Neuronal stem cell (in vitro differentiated cells): ENCODE results near the gene ABCB11.

Source experiments
- DNase-seq: peaks from one replicate; pipeline ENCODE4 v3.0.0-alpha.2; 2013; ENCODE audit warnings: low spot score
- H2AFZ ChIP-seq: one replicate; pipeline ENCODE4 v1.6.1; 2013; ENCODE audit warnings: mild to moderate bottlenecking, low read length, inconsistent platforms
- H2AK5ac ChIP-seq: 2 replicates; pipeline ENCODE4 v1.6.1; 2013; ENCODE audit warnings: low read depth, mild to moderate bottlenecking, inconsistent platforms, low read length, moderate library complexity, mixed read lengths
- H2BK120ac ChIP-seq: 2 replicates; pipeline ENCODE4 v1.6.1; 2013; ENCODE audit warnings: low read depth, mild to moderate bottlenecking, inconsistent platforms, low read length, moderate library complexity, mixed read lengths
- H2BK12ac ChIP-seq: one replicate; pipeline ENCODE4 v1.6.1; 2013; ENCODE audit warnings: low read length, inconsistent platforms
- H2BK15ac ChIP-seq: 2 replicates; pipeline ENCODE4 v1.6.1; 2013; ENCODE audit warnings: mild to moderate bottlenecking, low read length, inconsistent platforms, mixed read lengths
- H2BK5ac ChIP-seq: one replicate; pipeline ENCODE4 v1.6.1; 2013; ENCODE audit warnings: inconsistent platforms, mild to moderate bottlenecking, low read length, moderate library complexity
- H3K14ac ChIP-seq: one replicate; pipeline ENCODE4 v1.6.1; 2013; ENCODE audit warnings: low read length, inconsistent platforms
- H3K18ac ChIP-seq: 2 replicates; pipeline ENCODE4 v1.6.1; 2013; ENCODE audit warnings: low read length, inconsistent platforms
- H3K23ac ChIP-seq: 2 replicates; pipeline ENCODE4 v1.6.1; 2013; ENCODE audit warnings: low read depth, mild to moderate bottlenecking, mixed read lengths, low read length, inconsistent platforms; ENCODE audit not compliant: poor library complexity
- H3K27ac ChIP-seq: replicated peaks from 3 replicates; pipeline ENCODE4 v1.5.1; 2013; ENCODE audit warnings: low read length, inconsistent platforms
- H3K27me3 ChIP-seq, 3 experiments: 2 replicates each; pipeline ENCODE4 v1.6.1; 2013; ENCODE audit warnings: low read length in 3 of 3, mild to moderate bottlenecking in 2 of 3, inconsistent platforms in 1 of 3, low read depth in 1 of 3, mixed read lengths in 1 of 3, moderate library complexity in 1 of 3; ENCODE audit not compliant: control insufficient read depth in 3 of 3, insufficient read depth in 3 of 3
- H3K36me3 ChIP-seq, 2 donors: replicated peaks in 1 of 2; 2 replicates each; pipeline ENCODE4 v1.6.1; 2013; ENCODE audit warnings: low read length in 2 of 2; ENCODE audit not compliant: control insufficient read depth in 2 of 2, insufficient read depth in 2 of 2
- H3K4ac ChIP-seq: 2 replicates; pipeline ENCODE4 v1.6.1; 2013; ENCODE audit warnings: inconsistent platforms, mild to moderate bottlenecking, low read length, moderate library complexity
- H3K4me1 ChIP-seq, 2 donors: 1 replicate in 1 of 2; 2 replicates in 1 of 2; pipeline ENCODE4 v1.6.1; 2013; ENCODE audit warnings: low read length in 2 of 2, low read depth in 1 of 2; ENCODE audit not compliant: control insufficient read depth in 2 of 2, insufficient read depth in 1 of 2
- H3K4me2 ChIP-seq: one replicate; pipeline ENCODE4 v1.6.1; 2013; ENCODE audit warnings: mild to moderate bottlenecking, low read length, inconsistent platforms; ENCODE audit not compliant: insufficient read depth, poor library complexity, severe bottlenecking
- H3K4me3 ChIP-seq, 2 donors: 2 replicates each; pipeline ENCODE4 v1.5.1; 2013; ENCODE audit warnings: low read length in 2 of 2, mild to moderate bottlenecking in 2 of 2, inconsistent platforms in 1 of 2, moderate library complexity in 1 of 2
- H3K79me1 ChIP-seq: one replicate; pipeline ENCODE4 v1.6.1; 2013; ENCODE audit warnings: low read depth, mild to moderate bottlenecking, inconsistent platforms, low read length, moderate library complexity
- H3K9ac ChIP-seq: one replicate; pipeline ENCODE4 v1.6.1; 2013; ENCODE audit warnings: mild to moderate bottlenecking, low read depth, low read length, inconsistent platforms; ENCODE audit not compliant: poor library complexity
- H3K9me3 ChIP-seq, 2 donors: replicated peaks in 1 of 2; 2 replicates each; pipeline versions ENCODE3 to v1.6.1; 2013; ENCODE audit warnings: low read length in 2 of 2, mild to moderate bottlenecking in 2 of 2, inconsistent platforms in 1 of 2, low read depth in 1 of 2, mixed read lengths in 1 of 2, moderate library complexity in 1 of 2; ENCODE audit not compliant: control insufficient read depth in 2 of 2, insufficient read depth in 1 of 2
- H4K8ac ChIP-seq: one replicate; pipeline ENCODE4 v1.6.1; 2013; ENCODE audit warnings: low read depth, mild to moderate bottlenecking, inconsistent platforms, low read length, moderate library complexity
- H4K91ac ChIP-seq: one replicate; pipeline ENCODE4 v1.6.1; 2013; ENCODE audit warnings: low read length, low read depth, mild to moderate bottlenecking, inconsistent platforms; ENCODE audit not compliant: poor library complexity
- WGBS, 2 donors: extraction: QIAGEN DNeasy Blood & Tissue Kit; methylation state at CpG; one replicate each; pipeline ENCODE4 v1.1.7; 2013; ENCODE audit warnings: missing lambda C conversion rate in 2 of 2, mixed read lengths in 1 of 2; ENCODE audit not compliant: insufficient read length in 2 of 2, insufficient replicate concordance in 1 of 2; ENCODE audit errors: extremely low coverage in 2 of 2; 5-methylcytosine and 5-hydroxymethylcytosine counted together

The ABCB11 gene

GRCh38 chr2:168944065-168944464 is 87.1 kb downstream of the ABCB11 start:
- Histone ChIP-seq H2AK5ac (no peak overlapping the region), H3K27me3 (peaks cover 0 to 13% (median 0%) of the 10 kb centered on the region in 3 experiments), H4K8ac (no peak overlapping the region), H3K36me3 (no peaks in the 10 kb centered on the region), H3K4me1 (no peaks in the 10 kb centered on the region), H2BK15ac (no peak overlapping the region), H3K4ac (no peak overlapping the region), H3K23ac (no peak overlapping the region), H3K14ac (no peak overlapping the region), H3K9me3 (peaks cover 0 to under 1% of the 10 kb centered on the region in 2 donors), H2AFZ (no peak overlapping the region), H3K9ac (no peak overlapping the region), H2BK5ac (no peak overlapping the region), H3K4me2 (no peak overlapping the region), H3K27ac (no peak overlapping the region), H2BK12ac (no peak overlapping the region), H2BK120ac (no peak overlapping the region), H3K4me3 (no peak overlapping the region), H3K18ac (no peak overlapping the region), H3K79me1 (no peaks in the 10 kb centered on the region), H4K91ac (no peak overlapping the region)
- WGBS, 2 donors = no CpG with 5 or more reads among the region's 3 CpGs
- no peak for DNase-seq

GRCh38 chr2:168941297-168941696 is 89.8 kb downstream of the ABCB11 start:
- H2BK5ac ChIP-seq = no peak overlapping the region
- H3K23ac ChIP-seq = no peak overlapping the region
- H3K9ac ChIP-seq = no peak overlapping the region
- no peak overlapping the region for H3K27ac ChIP-seq
- H3K79me1 ChIP-seq = no peaks in the 10 kb centered on the region
- no peak overlapping the region for H4K91ac ChIP-seq
- no peak overlapping the region for H3K4ac ChIP-seq
- H2BK120ac ChIP-seq = no peak overlapping the region
- no peak overlapping the region for H3K18ac ChIP-seq
- no peaks in the 10 kb centered on the region for H3K36me3 ChIP-seq
- H3K14ac ChIP-seq = no peak overlapping the region
- no peak overlapping the region for H2AK5ac ChIP-seq
- no peak overlapping the region for H4K8ac ChIP-seq
- H3K27me3 ChIP-seq = peaks cover 0 to 13% (median 0%) of the 10 kb centered on the region in 3 experiments
- no peak overlapping the region for H3K4me3 ChIP-seq
- no peak for DNase-seq
- no peaks in the 10 kb centered on the region for H3K9me3 ChIP-seq
- no peaks in the 10 kb centered on the region for H3K4me1 ChIP-seq
- no peak overlapping the region for H2AFZ ChIP-seq
- no peak overlapping the region for H2BK15ac ChIP-seq
- no peak overlapping the region for H3K4me2 ChIP-seq
- H2BK12ac ChIP-seq = no peak overlapping the region

GRCh38 chr2:168939918-168940317 is 91.2 kb downstream of the ABCB11 start:
- H2BK12ac ChIP-seq = no peak overlapping the region
- no CpG with 5 or more reads among the region's 4 CpGs for WGBS, 2 donors
- no peak overlapping the region for H3K18ac ChIP-seq
- no peak overlapping the region for H2BK5ac ChIP-seq
- H3K27ac ChIP-seq = no peak overlapping the region
- H3K14ac ChIP-seq = no peak overlapping the region
- no peak overlapping the region for H3K4me3 ChIP-seq
- H4K91ac ChIP-seq = no peak overlapping the region
- no peak overlapping the region for H3K9ac ChIP-seq
- H3K27me3 ChIP-seq = peaks cover 0 to 7% (median 2%) of the 10 kb centered on the region in 3 experiments
- H3K9me3 ChIP-seq = peaks cover 0 to 2% of the 10 kb centered on the region in 2 donors
- H3K36me3 ChIP-seq = no peaks in the 10 kb centered on the region
- H2BK120ac ChIP-seq = no peak overlapping the region
- H2AK5ac ChIP-seq = no peak overlapping the region
- H3K4me1 ChIP-seq = no peaks in the 10 kb centered on the region
- no peak for DNase-seq
- H4K8ac ChIP-seq = no peak overlapping the region
- H2AFZ ChIP-seq = no peak overlapping the region
- no peak overlapping the region for H3K4ac ChIP-seq
- H2BK15ac ChIP-seq = no peak overlapping the region
- H3K79me1 ChIP-seq = no peaks in the 10 kb centered on the region
- no peak overlapping the region for H3K23ac ChIP-seq
- no peak overlapping the region for H3K4me2 ChIP-seq

GRCh38 chr2:168939061-168939460 is 92.1 kb downstream of the ABCB11 start:
- Histone ChIP-seq H3K36me3 (no peaks in the 10 kb centered on the region), H3K4me1 (no peaks in the 10 kb centered on the region), H3K14ac (no peak overlapping the region), H3K9ac (no peak overlapping the region), H3K4me2 (no peak overlapping the region), H3K9me3 (peaks cover 0 to 2% of the 10 kb centered on the region in 2 donors), H2BK15ac (no peak overlapping the region), H3K18ac (no peak overlapping the region), H3K27ac (no peak overlapping the region), H3K4me3 (no peak overlapping the region), H2BK120ac (no peak overlapping the region), H4K91ac (no peak overlapping the region), H3K4ac (no peak overlapping the region), H3K23ac (no peak overlapping the region), H4K8ac (no peak overlapping the region), H2AFZ (no peak overlapping the region), H2BK5ac (no peak overlapping the region), H2AK5ac (no peak overlapping the region), H3K27me3 (peaks cover 0 to 4% (median 2%) of the 10 kb centered on the region in 3 experiments), H3K79me1 (no peaks in the 10 kb centered on the region), H2BK12ac (no peak overlapping the region)
- DNase-seq = no peak
- WGBS, 2 donors = no CpG with 5 or more reads among the region's 1 CpG
